ENCODE data around the gene CTNNAL1. TPM values are rescaled to one million over a fixed set of nuclear protein-coding genes. Genes with fewer than 3 reads are reported as not detected.

Gene CTNNAL1
- total and polyA plus RNA-seq, 9 of the 15 experiments (the other 6 are each of a cell fraction or from before 2014, with no cell fraction given): 23.2 to 78.0 (median 46.7) TPM

DNA sequence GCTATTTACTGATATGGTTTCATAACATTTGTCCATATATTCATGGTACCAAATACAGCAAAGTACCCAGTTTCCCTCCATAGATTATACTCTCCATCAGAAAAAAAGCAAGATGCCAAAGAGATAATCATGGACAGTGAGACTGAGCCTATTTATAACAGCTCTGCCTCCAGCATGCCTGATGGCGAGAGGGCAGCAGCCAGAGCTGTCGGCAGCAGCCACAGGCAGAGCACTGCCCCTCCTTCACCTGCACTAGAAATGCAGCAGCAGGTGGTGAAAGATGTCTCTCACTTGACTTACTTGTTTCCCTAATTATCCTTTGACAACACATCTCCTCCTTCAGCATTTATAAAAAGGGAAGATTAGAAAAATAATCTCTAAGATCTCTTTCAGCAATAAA is 32.4 kb downstream of the CTNNAL1 start:
- ChIA-PET POLR2A (interaction anchor here (1.0 kb wide), 1 partner anchor 18 kb away, joined by 3 read pairs; no protein-coding TSS in a partner anchor), CTCF (ENCODE audit: low intra/inter-chr PET ratio) (no interaction called here)
- 97% methylated on average over 2 of the region's 2 CpGs for WGBS (ENCODE audit: insufficient coverage, low coverage, missing lambda C conversion rate)
- no TSS peak for BruUV-seq (replicated peaks)
- DNase-seq (ENCODE audit: extremely low read depth in 1 of 4, low spot score in 3 of 4) (no peak), ATAC-seq (no peak), FAIRE-seq (no peak)
- H4K20me1 ChIP-seq (replicated peaks; ENCODE audit: control insufficient read depth, insufficient read depth, low read length): no peaks in the 10 kb centered on the region
- H3K36me3 ChIP-seq (ENCODE audit: control insufficient read depth, insufficient read depth, low read length): peaks cover 50% of the 10 kb centered on the region
- H3K4me2 ChIP-seq (ENCODE audit: insufficient read depth, low read length): no peak overlapping the region
- H3K9ac ChIP-seq (ENCODE audit: insufficient read depth in 1 of 2, low read depth in 2 of 2, low read length in 2 of 2): 0 out of 4 replicates have a peak overlapping the region, but pooled peaks of 1 of the 2 experiments have one; percentile 76
- no peaks in the 10 kb centered on the region for H3K27me3 ChIP-seq (ENCODE audit: control insufficient read depth in 2 of 2, insufficient read depth in 2 of 2, low read length in 2 of 2)
- H2AFZ ChIP-seq (ENCODE audit: low read depth, low read length): no peak overlapping the region
- TF ChIP-seq GATAD2B (IDR thresholded peaks at IDR 0.05; ENCODE audit: borderline replicate concordance) (no peak), EWSR1 (IDR thresholded peaks at IDR 0.05; ENCODE audit: borderline replicate concordance, low read depth, partially characterized antibody) (no peak), MCM3 (IDR thresholded peaks at IDR 0.05) (no peak), TOE1 (IDR thresholded peaks at IDR 0.05; ENCODE audit: borderline replicate concordance) (no peak), TOE1 (CRISPR knock-in tag; IDR thresholded peaks at IDR 0.05; ENCODE audit: borderline replicate concordance, low read depth) (no peak), HNRNPK (IDR thresholded peaks at IDR 0.05; ENCODE audit: low read depth, low read length, poor library complexity, severe bottlenecking) (no peak), JUND (IDR thresholded peaks at IDR 0.05; ENCODE audit: borderline replicate concordance, low read depth, low read length) (no peak), JUND (tag; IDR thresholded peaks at IDR 0.05; ENCODE audit: borderline replicate concordance, low read depth, low read length) (no peak), POU5F1 (IDR thresholded peaks at IDR 0.05; ENCODE audit: borderline replicate concordance, low read depth, low read length, partially characterized antibody) (no peak), FOS (IDR thresholded peaks at IDR 0.05; ENCODE audit: extremely low read depth, insufficient read length) (no peak), SRSF9 (IDR thresholded peaks at IDR 0.05; ENCODE audit: borderline replicate concordance, low read depth, low read length) (no peak), ZNF436 (CRISPR knock-in tag; IDR thresholded peaks at IDR 0.05) (no peak)
- TF ChIP-seq, protein P1, sequence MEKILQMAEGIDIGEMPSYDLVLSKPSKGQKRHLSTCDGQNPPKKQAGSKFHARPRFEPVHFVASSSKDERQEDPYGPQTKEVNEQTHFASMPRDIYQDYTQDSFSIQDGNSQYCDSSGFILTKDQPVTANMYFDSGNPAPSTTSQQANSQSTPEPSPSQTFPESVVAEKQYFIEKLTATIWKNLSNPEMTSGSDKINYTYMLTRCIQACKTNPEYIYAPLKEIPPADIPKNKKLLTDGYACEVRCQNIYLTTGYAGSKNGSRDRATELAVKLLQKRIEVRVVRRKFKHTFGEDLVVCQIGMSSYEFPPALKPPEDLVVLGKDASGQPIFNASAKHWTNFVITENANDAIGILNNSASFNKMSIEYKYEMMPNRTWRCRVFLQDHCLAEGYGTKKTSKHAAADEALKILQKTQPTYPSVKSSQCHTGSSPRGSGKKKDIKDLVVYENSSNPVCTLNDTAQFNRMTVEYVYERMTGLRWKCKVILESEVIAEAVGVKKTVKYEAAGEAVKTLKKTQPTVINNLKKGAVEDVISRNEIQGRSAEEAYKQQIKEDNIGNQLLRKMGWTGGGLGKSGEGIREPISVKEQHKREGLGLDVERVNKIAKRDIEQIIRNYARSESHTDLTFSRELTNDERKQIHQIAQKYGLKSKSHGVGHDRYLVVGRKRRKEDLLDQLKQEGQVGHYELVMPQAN (IDR thresholded peaks at IDR 0.05; ENCODE audit: borderline replicate concordance): no peak
- TF ChIP-seq, protein P2, sequence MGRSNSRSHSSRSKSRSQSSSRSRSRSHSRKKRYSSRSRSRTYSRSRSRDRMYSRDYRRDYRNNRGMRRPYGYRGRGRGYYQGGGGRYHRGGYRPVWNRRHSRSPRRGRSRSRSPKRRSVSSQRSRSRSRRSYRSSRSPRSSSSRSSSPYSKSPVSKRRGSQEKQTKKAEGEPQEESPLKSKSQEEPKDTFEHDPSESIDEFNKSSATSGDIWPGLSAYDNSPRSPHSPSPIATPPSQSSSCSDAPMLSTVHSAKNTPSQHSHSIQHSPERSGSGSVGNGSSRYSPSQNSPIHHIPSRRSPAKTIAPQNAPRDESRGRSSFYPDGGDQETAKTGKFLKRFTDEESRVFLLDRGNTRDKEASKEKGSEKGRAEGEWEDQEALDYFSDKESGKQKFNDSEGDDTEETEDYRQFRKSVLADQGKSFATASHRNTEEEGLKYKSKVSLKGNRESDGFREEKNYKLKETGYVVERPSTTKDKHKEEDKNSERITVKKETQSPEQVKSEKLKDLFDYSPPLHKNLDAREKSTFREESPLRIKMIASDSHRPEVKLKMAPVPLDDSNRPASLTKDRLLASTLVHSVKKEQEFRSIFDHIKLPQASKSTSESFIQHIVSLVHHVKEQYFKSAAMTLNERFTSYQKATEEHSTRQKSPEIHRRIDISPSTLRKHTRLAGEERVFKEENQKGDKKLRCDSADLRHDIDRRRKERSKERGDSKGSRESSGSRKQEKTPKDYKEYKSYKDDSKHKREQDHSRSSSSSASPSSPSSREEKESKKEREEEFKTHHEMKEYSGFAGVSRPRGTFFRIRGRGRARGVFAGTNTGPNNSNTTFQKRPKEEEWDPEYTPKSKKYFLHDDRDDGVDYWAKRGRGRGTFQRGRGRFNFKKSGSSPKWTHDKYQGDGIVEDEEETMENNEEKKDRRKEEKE (IDR thresholded peaks at IDR 0.05; ENCODE audit: borderline replicate concordance in 1 of 2, control insufficient read depth in 1 of 2, low read depth in 2 of 2, low read length in 1 of 2): no peak
- H3K79me2 ChIP-seq (ENCODE audit: control insufficient read depth, insufficient read depth, low read length): no peaks in the 10 kb centered on the region
- intact Hi-C loops (cut with micrococcal nuclease): no loop called here
- no peaks in the 10 kb centered on the region for H3K4me1 ChIP-seq (replicated peaks in 1 of 2; ENCODE audit: control insufficient read depth in 2 of 2, insufficient read depth in 2 of 2, low read length in 2 of 2)
- in situ Hi-C loops (cut with MboI): no loop called here
- no peak overlapping the region for H3K4me3 ChIP-seq
- no peaks in the 10 kb centered on the region for H3K9me1 ChIP-seq (ENCODE audit: control insufficient read depth, insufficient read depth, low read length)
- H3K9me3 ChIP-seq (replicated peaks; ENCODE audit: control insufficient read depth, insufficient read depth, low read depth, low read length): no peaks in the 10 kb centered on the region
- H3K27ac ChIP-seq (ENCODE audit: extremely low read depth, low read depth, low read length): no peak overlapping the region
